SK-N-SH treated with all-trans-retinoic acid at 6 μM for 48 hours (cell line): ENCODE measurements around the gene RPS6KA2.

Experiments
- ATAC-seq: fragments of 200-7000 bp; cut with Tn5 transposase; 3 replicates; pipeline ENCODE4 v1.9.1; 2020; ENCODE audit warnings: mild to moderate bottlenecking, moderate library complexity
- ARNTL ChIP-seq: fragments of 450-650 bp; formaldehyde crosslinking; IDR thresholded peaks from 2 replicates; pipeline ENCODE4 v1.5.0; 2020; ENCODE audit warnings: low read depth, mild to moderate bottlenecking, moderate library complexity, borderline replicate concordance
- BACH2 ChIP-seq: fragments of 250-450 bp; sonication (Bioruptor Pico); IDR thresholded peaks from 2 replicates; pipeline ENCODE4 v1.9.0; 2021; ENCODE audit warnings: mild to moderate bottlenecking, borderline replicate concordance
- CSDC2 ChIP-seq: fragments of 250-450 bp; sonication (Bioruptor Pico); IDR thresholded peaks from 2 replicates; pipeline ENCODE4 v1.5.0; 2020; ENCODE audit warnings: mild to moderate bottlenecking, moderate library complexity
- ESRRG ChIP-seq: fragments of 250-450 bp; sonication (Bioruptor Pico); IDR thresholded peaks from 2 replicates; pipeline ENCODE4 v1.6.1; 2021; ENCODE audit warnings: mild to moderate bottlenecking
- GLIS3 ChIP-seq: fragments of 250-450 bp; sonication (Bioruptor Pico); IDR thresholded peaks from 2 replicates; pipeline ENCODE4 v1.5.0; 2020; ENCODE audit warnings: mild to moderate bottlenecking, moderate library complexity
- ISL1 ChIP-seq: fragments of 250-450 bp; sonication (Bioruptor Pico); IDR thresholded peaks from 2 replicates; pipeline ENCODE4 v2.1.2; 2022; ENCODE audit warnings: mild to moderate bottlenecking, moderate library complexity
- OSR1 ChIP-seq: fragments of 250-450 bp; sonication (Bioruptor Pico); IDR thresholded peaks from 2 replicates; pipeline ENCODE4 v1.8.0; 2022; ENCODE audit warnings: moderate library complexity, mild to moderate bottlenecking, inconsistent platforms
- PPARA ChIP-seq: fragments of 250-450 bp; sonication (Bioruptor Pico); IDR thresholded peaks from 2 replicates; pipeline ENCODE4 v1.5.0; 2020; ENCODE audit warnings: mild to moderate bottlenecking, borderline replicate concordance
- SNAI2 ChIP-seq: fragments of 250-450 bp; sonication (Bioruptor Pico); IDR thresholded peaks from 2 replicates; pipeline ENCODE4 v1.5.0; 2020; ENCODE audit warnings: mild to moderate bottlenecking, moderate library complexity
- TCF4 ChIP-seq: fragments of 250-450 bp; sonication (Bioruptor Pico); IDR thresholded peaks from 2 replicates; pipeline ENCODE4 v1.8.0; 2021; ENCODE audit warnings: mild to moderate bottlenecking, moderate library complexity, borderline replicate concordance
- TOX ChIP-seq: fragments of 250-450 bp; sonication (Bioruptor Pico); IDR thresholded peaks from 2 replicates; pipeline ENCODE4 v1.8.0; 2021; ENCODE audit warnings: mild to moderate bottlenecking, moderate library complexity, borderline replicate concordance
- ZC3H10 ChIP-seq: fragments of 250-450 bp; sonication (Bioruptor Pico); IDR thresholded peaks from 2 replicates; pipeline ENCODE4 v1.5.1; 2021; ENCODE audit warnings: mild to moderate bottlenecking, moderate library complexity
- ZFP3 ChIP-seq: fragments of 250-450 bp; sonication (Bioruptor Pico); IDR thresholded peaks from 2 replicates; pipeline ENCODE4 v1.5.0; 2020; ENCODE audit warnings: mild to moderate bottlenecking, moderate library complexity
- ZFP30 ChIP-seq: fragments of 450-650 bp; formaldehyde crosslinking; IDR thresholded peaks from 2 replicates; pipeline ENCODE4 v1.5.0; 2022; ENCODE audit warnings: mild to moderate bottlenecking, moderate library complexity
- ZNF565 ChIP-seq: fragments of 450-650 bp; formaldehyde crosslinking; conservative IDR thresholded peaks from 2 replicates; pipeline ENCODE4 v1.5.0; 2020; ENCODE audit warnings: low read depth, mild to moderate bottlenecking, moderate library complexity
- ZNF70 ChIP-seq: fragments of 450-650 bp; formaldehyde crosslinking; IDR thresholded peaks from 2 replicates; pipeline ENCODE4 v1.5.0; 2020; ENCODE audit warnings: mild to moderate bottlenecking, moderate library complexity
- ZNF8 ChIP-seq: fragments of 450-650 bp; formaldehyde crosslinking; IDR thresholded peaks from 2 replicates; pipeline ENCODE4 v1.5.0; 2020; ENCODE audit warnings: mild to moderate bottlenecking, moderate library complexity
- TF ChIP-seq, protein P1 (sequence below): fragments of 250-450 bp; sonication (Bioruptor Pico); IDR thresholded peaks from 2 replicates; pipeline ENCODE4 v1.5.0; 2020; ENCODE audit warnings: mild to moderate bottlenecking, moderate library complexity
- TF ChIP-seq, protein P2 (sequence below): fragments of 250-450 bp; sonication (Bioruptor Pico); IDR thresholded peaks from 2 replicates; pipeline ENCODE4 v1.8.0; 2020; ENCODE audit warnings: mild to moderate bottlenecking, moderate library complexity, borderline replicate concordance
- TF ChIP-seq, protein P3 (sequence below): fragments of 250-450 bp; sonication (Bioruptor Pico); IDR thresholded peaks from 2 replicates; pipeline ENCODE4 v1.5.1; 2020; ENCODE audit warnings: low read depth, mild to moderate bottlenecking, moderate library complexity

The RPS6KA2 gene

DNA sequence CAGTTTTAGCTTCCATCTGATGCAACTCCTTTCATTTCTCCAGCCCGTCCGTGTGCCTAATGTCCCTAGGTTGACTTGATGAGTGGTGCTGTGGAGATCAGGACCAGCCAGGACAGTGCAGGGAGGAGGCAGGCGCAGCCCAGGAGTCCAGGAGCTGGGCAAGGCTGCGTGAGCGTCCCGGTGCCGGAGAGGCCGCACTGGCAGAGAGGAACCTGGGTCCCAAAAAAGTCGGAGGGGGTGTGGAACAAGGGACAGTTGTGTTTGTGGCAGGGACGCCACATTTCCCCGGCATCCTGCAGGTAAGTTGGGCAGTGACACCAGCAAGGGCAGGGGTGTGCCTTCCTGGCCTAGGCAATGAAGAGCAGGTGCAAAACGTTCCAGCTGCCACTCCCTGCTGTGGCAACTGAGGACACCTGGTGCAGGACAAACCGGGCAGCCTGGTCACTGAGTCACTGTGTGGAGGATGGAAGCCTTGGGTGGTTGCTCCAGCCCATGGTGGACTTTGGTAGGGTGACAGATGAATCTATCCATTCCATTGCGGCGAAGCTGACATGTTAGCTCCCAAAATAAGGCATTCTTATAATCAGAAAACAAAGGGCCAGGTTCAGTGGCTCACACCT lies 93.7 kb downstream of the RPS6KA2 start:
- TF ChIP-seq OSR1 (CRISPR knock-in tag), result no peak
- TF ChIP-seq, protein P1, sequence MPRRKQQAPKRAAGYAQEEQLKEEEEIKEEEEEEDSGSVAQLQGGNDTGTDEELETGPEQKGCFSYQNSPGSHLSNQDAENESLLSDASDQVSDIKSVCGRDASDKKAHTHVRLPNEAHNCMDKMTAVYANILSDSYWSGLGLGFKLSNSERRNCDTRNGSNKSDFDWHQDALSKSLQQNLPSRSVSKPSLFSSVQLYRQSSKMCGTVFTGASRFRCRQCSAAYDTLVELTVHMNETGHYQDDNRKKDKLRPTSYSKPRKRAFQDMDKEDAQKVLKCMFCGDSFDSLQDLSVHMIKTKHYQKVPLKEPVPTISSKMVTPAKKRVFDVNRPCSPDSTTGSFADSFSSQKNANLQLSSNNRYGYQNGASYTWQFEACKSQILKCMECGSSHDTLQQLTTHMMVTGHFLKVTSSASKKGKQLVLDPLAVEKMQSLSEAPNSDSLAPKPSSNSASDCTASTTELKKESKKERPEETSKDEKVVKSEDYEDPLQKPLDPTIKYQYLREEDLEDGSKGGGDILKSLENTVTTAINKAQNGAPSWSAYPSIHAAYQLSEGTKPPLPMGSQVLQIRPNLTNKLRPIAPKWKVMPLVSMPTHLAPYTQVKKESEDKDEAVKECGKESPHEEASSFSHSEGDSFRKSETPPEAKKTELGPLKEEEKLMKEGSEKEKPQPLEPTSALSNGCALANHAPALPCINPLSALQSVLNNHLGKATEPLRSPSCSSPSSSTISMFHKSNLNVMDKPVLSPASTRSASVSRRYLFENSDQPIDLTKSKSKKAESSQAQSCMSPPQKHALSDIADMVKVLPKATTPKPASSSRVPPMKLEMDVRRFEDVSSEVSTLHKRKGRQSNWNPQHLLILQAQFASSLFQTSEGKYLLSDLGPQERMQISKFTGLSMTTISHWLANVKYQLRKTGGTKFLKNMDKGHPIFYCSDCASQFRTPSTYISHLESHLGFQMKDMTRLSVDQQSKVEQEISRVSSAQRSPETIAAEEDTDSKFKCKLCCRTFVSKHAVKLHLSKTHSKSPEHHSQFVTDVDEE, result no peak
- ATAC-seq, result no peak

DNA sequence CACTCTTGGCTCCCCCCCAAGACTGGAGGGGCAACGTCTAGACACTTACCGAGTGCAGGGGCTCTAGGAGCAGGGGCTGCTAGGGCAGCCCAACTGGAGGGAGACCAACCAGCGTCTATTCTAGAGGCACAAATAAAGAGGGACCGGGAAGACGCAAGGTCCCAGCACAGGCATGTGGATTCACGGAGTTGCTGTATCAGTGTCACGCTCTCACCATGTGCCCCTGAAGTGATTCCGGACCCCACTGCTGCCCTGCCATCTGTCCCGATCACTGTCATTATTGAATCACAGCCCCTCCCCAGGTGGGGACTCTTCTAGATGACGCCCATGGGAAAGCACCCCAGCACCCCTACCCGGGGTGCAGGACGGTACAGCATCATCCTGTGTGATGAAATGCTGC lies 94.7 kb downstream of the RPS6KA2 start:
- no peak for ATAC-seq

DNA sequence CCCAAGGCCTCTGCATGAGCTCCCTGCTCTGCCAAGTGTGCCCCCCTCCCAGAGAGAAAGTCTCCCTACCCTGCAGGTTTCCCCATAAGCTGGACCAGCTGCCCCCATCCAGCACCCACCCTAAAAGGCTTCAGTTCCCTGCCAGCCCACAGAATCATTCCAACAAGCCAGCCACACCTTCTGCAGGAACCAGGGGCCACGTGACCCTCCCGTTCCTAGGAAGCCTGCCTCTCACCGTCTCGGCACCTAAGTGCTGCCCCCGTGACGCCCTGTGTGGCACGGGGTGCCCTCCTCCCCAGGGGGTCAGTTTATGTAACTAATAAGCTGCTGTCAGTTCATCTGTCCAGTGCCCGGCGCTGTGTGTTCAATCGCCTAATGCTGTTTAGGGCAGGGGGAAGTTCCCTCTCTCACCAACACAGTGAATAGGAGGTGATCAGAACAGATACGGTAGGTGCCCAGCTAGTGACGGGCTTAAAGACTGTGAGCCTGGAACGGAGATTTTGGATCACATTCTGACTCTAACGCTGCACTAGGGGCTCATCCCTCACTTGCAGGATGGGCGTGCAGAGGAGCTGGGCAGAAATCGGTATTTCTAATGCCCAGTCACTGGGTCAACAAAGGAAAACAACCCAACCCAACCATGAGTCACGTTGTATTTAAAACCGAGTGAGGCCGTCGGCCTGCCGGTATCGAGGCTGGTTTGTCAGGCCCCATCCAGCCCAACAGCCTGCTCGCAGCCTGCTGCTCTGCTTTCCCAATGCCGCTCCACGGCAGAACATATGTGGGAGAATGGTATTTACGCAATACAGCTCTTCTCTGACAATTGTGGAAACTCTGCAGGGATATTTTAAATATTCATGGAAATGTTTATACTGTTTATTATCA lies 96.6 kb downstream of the RPS6KA2 start:
- ATAC-seq, result no peak
- TF ChIP-seq TOX (no peak), CSDC2 (CRISPR knock-in tag) (no peak), SNAI2 (CRISPR knock-in tag) (no peak), GLIS3 (CRISPR knock-in tag) (no peak), BACH2 (CRISPR knock-in tag) (no peak), ZC3H10 (CRISPR knock-in tag) (no peak), ZFP30 (CRISPR knock-in tag) (no peak), ZNF8 (CRISPR knock-in tag) (no peak), PPARA (CRISPR knock-in tag) (no peak), ESRRG (CRISPR knock-in tag) (no peak), ZNF565 (CRISPR knock-in tag) (no peak), ZFP3 (no peak)
- TF ChIP-seq, protein P2, sequence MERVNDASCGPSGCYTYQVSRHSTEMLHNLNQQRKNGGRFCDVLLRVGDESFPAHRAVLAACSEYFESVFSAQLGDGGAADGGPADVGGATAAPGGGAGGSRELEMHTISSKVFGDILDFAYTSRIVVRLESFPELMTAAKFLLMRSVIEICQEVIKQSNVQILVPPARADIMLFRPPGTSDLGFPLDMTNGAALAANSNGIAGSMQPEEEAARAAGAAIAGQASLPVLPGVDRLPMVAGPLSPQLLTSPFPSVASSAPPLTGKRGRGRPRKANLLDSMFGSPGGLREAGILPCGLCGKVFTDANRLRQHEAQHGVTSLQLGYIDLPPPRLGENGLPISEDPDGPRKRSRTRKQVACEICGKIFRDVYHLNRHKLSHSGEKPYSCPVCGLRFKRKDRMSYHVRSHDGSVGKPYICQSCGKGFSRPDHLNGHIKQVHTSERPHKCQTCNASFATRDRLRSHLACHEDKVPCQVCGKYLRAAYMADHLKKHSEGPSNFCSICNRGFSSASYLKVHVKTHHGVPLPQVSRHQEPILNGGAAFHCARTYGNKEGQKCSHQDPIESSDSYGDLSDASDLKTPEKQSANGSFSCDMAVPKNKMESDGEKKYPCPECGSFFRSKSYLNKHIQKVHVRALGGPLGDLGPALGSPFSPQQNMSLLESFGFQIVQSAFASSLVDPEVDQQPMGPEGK, result no peak
- TF ChIP-seq, protein P3, sequence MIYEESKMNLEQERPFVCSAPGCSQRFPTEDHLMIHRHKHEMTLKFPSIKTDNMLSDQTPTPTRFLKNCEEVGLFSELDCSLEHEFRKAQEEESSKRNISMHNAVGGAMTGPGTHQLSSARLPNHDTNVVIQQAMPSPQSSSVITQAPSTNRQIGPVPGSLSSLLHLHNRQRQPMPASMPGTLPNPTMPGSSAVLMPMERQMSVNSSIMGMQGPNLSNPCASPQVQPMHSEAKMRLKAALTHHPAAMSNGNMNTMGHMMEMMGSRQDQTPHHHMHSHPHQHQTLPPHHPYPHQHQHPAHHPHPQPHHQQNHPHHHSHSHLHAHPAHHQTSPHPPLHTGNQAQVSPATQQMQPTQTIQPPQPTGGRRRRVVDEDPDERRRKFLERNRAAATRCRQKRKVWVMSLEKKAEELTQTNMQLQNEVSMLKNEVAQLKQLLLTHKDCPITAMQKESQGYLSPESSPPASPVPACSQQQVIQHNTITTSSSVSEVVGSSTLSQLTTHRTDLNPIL, result no peak

More for the DNA sequence above, 94.7 kb downstream of the RPS6KA2 start:
- TF ChIP-seq OSR1 (CRISPR knock-in tag), result no peak
- TF ChIP-seq, protein P3, result no peak
- TF ChIP-seq ZNF8 (CRISPR knock-in tag), result no peak
- no peak for TF ChIP-seq TCF4
- no peak for TF ChIP-seq ZNF70 (CRISPR knock-in tag)
- TF ChIP-seq, protein P2, result no peak
- TF ChIP-seq ARNTL (CRISPR knock-in tag), result no peak
- TF ChIP-seq TOX, result no peak
- TF ChIP-seq ZNF565 (CRISPR knock-in tag), result no peak
- TF ChIP-seq ISL1 (CRISPR knock-in tag), result no peak
